A673 (cell line): ENCODE measurements around the gene TMEM205. TPM values are rescaled to one million over a fixed set of nuclear protein-coding genes. Genes with fewer than 3 reads are reported as not detected.
"Not testable (repeated sequence)": the region's sequence is repeated elsewhere in the genome, so short reads cannot be mapped to it uniquely, and the experiment has no call there.

Experiments
- BruUV-seq: library from RNA; stranded (reverse); fragments of 400-500 nt; replicated peaks from 2 replicates; lab custom pipeline; 2021; lab: Mats Ljungman, UMichigan
- CTCF ChIA-PET: fragments of 300-600 bp; sonication (Branson Sonifier 250); formaldehyde crosslinking; loops from one replicate; lab custom pipeline; 2022; ENCODE audit warnings: antibody characterized with exemption; lab: Charles Lee
- POLR2A ChIA-PET: fragments of 300-600 bp; sonication (Branson Sonifier 250); formaldehyde crosslinking; loops from one replicate; lab custom pipeline; 2022; ENCODE audit warnings: antibody characterized with exemption; ENCODE audit not compliant: low non-redundant PET; lab: Charles Lee
- DNase-seq: peaks from one replicate; pipeline ENCODE4 v3.0.0-alpha.2; 2015; ENCODE audit warnings: low spot score
- H3K27ac ChIP-seq: fragments of 200-600 bp; sonication (generic); 2 replicates; pipeline ENCODE4 v1.5.1; 2016; ENCODE audit warnings: mixed run types, low read depth, mild to moderate bottlenecking, mixed read lengths, antibody characterized with exemption, low read length; ENCODE audit not compliant: poor library complexity, severe bottlenecking
- H3K27me3 ChIP-seq: fragments of 200-600 bp; sonication (generic); replicated peaks from 2 replicates; pipeline ENCODE4 v1.6.1; 2017; ENCODE audit warnings: mixed run types, low read depth, mild to moderate bottlenecking, mixed read lengths, antibody characterized with exemption, low read length; ENCODE audit not compliant: insufficient read depth, poor library complexity
- H3K36me3 ChIP-seq: fragments of 200-600 bp; sonication (generic); 2 replicates; pipeline ENCODE4 v1.6.1; 2016; ENCODE audit warnings: mixed run types, mild to moderate bottlenecking, mixed read lengths, antibody characterized with exemption, low read length; ENCODE audit not compliant: insufficient read depth, poor library complexity, severe bottlenecking
- H3K4me1 ChIP-seq: fragments of 200-600 bp; sonication (generic); 2 replicates; pipeline ENCODE4 v1.6.1; 2017; ENCODE audit warnings: mixed run types, mild to moderate bottlenecking, mixed read lengths, antibody characterized with exemption, low read length; ENCODE audit not compliant: insufficient read depth, poor library complexity, severe bottlenecking
- H3K4me3 ChIP-seq: fragments of 200-600 bp; sonication (generic); 2 replicates; pipeline ENCODE4 v1.5.1; 2016; ENCODE audit warnings: low read depth, mixed run types, mild to moderate bottlenecking, mixed read lengths, low read length; ENCODE audit not compliant: poor library complexity, severe bottlenecking
- H3K9me3 ChIP-seq: fragments of 200-600 bp; sonication (generic); 2 replicates; pipeline ENCODE4 v1.6.1; 2016; ENCODE audit warnings: mixed run types, low read depth, mild to moderate bottlenecking, mixed read lengths, antibody characterized with exemption, low read length; ENCODE audit not compliant: poor library complexity, severe bottlenecking
- EZH2 ChIP-seq: fragments of 200-600 bp; sonication (generic); IDR thresholded peaks from 2 replicates; pipeline ENCODE4 v1.6.1; 2017; ENCODE audit warnings: borderline replicate concordance, low read depth, mild to moderate bottlenecking, mixed read lengths, antibody characterized with exemption, low read length; ENCODE audit not compliant: poor library complexity, severe bottlenecking
- intact Hi-C: fragments of 100-400 bp; cut with micrococcal nuclease; formaldehyde crosslinking; loops from one replicate; pipeline ENCODE4 v1.10.0; 2022; ENCODE audit not compliant: unreplicated experiment
- total RNA-seq: library from RNA; stranded (reverse); gene quantifications from 2 replicates; pipeline ENCODE4 v1.2.3, GENCODE V29; 2021
- TF ChIP-seq, protein P1 (sequence below): fragments of 300-800, 200-600 bp; sonication (generic); conservative IDR thresholded peaks from 2 replicates; pipeline ENCODE4 v1.5.1; 2017; ENCODE audit warnings: low read depth, mild to moderate bottlenecking, antibody characterized with exemption, low read length, moderate library complexity, mixed read lengths

TMEM205 gene
- total RNA-seq, 1 experiment from 2014 or later, result 94.3 TPM

- Histone ChIP-seq H3K27ac (no peak overlapping the region), H3K36me3 (no peaks in the 10 kb centered on the region), H3K4me1 (peaks cover 33% of the 10 kb centered on the region), H3K4me3 (no peak overlapping the region), H3K9me3 (no peaks in the 10 kb centered on the region), H3K27me3 (no peaks in the 10 kb centered on the region)
- TF ChIP-seq EZH2, result no peak
- TF ChIP-seq, protein P1, sequence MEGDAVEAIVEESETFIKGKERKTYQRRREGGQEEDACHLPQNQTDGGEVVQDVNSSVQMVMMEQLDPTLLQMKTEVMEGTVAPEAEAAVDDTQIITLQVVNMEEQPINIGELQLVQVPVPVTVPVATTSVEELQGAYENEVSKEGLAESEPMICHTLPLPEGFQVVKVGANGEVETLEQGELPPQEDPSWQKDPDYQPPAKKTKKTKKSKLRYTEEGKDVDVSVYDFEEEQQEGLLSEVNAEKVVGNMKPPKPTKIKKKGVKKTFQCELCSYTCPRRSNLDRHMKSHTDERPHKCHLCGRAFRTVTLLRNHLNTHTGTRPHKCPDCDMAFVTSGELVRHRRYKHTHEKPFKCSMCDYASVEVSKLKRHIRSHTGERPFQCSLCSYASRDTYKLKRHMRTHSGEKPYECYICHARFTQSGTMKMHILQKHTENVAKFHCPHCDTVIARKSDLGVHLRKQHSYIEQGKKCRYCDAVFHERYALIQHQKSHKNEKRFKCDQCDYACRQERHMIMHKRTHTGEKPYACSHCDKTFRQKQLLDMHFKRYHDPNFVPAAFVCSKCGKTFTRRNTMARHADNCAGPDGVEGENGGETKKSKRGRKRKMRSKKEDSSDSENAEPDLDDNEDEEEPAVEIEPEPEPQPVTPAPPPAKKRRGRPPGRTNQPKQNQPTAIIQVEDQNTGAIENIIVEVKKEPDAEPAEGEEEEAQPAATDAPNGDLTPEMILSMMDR, result no peak
- intact Hi-C loops, result loop anchor here (5.0 kb wide), 2 partner anchors 57 to 88 kb away; partner anchors contain the start of genes ODAD3 and PRKCSH
- ChIA-PET CTCF (interaction anchor here (0.7 kb wide), 1 partner anchor 433 kb away, joined by 6 read pairs; no protein-coding TSS in a partner anchor), POLR2A (no interaction called here)
- BruUV-seq, result TSS peak; percentile 54
- no peak for DNase-seq
Observed at GRCh38 chr19:11379857-11380350, 33.8 kb upstream of the TMEM205 start.

GRCh38 chr19:11379269-11379845 is 33.3 kb upstream of the TMEM205 start:
- H3K36me3 ChIP-seq, POLR2A ChIA-PET, DNase-seq, BruUV-seq, H3K27me3 ChIP-seq, H3K9me3 ChIP-seq, H3K4me3 ChIP-seq, H3K27ac ChIP-seq, intact Hi-C loops: not testable (repeated sequence)
- H3K4me1 ChIP-seq, result peaks cover 32% of the 10 kb centered on the region
- CTCF ChIA-PET, result interaction anchor here (0.7 kb wide), 1 partner anchor 432 kb away, joined by 6 read pairs; no protein-coding TSS in a partner anchor

- H3K36me3 ChIP-seq, result no peaks in the 10 kb centered on the region
- no TSS peak for BruUV-seq
- intact Hi-C loops, result loop anchor here (1.0 kb wide), 1 partner anchor 104 kb away; no protein-coding TSS in a partner anchor
- ChIA-PET POLR2A (no interaction called here), CTCF (no interaction called here)
- peak; percentile 64 for DNase-seq
- H3K4me1 ChIP-seq, result peaks cover 30% of the 10 kb centered on the region
- no peaks in the 10 kb centered on the region for H3K27me3 ChIP-seq
- no peak overlapping the region for H3K27ac ChIP-seq
- H3K9me3 ChIP-seq, result no peaks in the 10 kb centered on the region
- TF ChIP-seq, protein P1, result peak; percentile 79
- no peak for TF ChIP-seq EZH2
- no peak overlapping the region for H3K4me3 ChIP-seq
Observed at GRCh38 chr19:11378319-11379189, 32.5 kb upstream of the TMEM205 start.
